ENCODE results near the gene ADGRG1.

ADGRG1 gene

DNA sequence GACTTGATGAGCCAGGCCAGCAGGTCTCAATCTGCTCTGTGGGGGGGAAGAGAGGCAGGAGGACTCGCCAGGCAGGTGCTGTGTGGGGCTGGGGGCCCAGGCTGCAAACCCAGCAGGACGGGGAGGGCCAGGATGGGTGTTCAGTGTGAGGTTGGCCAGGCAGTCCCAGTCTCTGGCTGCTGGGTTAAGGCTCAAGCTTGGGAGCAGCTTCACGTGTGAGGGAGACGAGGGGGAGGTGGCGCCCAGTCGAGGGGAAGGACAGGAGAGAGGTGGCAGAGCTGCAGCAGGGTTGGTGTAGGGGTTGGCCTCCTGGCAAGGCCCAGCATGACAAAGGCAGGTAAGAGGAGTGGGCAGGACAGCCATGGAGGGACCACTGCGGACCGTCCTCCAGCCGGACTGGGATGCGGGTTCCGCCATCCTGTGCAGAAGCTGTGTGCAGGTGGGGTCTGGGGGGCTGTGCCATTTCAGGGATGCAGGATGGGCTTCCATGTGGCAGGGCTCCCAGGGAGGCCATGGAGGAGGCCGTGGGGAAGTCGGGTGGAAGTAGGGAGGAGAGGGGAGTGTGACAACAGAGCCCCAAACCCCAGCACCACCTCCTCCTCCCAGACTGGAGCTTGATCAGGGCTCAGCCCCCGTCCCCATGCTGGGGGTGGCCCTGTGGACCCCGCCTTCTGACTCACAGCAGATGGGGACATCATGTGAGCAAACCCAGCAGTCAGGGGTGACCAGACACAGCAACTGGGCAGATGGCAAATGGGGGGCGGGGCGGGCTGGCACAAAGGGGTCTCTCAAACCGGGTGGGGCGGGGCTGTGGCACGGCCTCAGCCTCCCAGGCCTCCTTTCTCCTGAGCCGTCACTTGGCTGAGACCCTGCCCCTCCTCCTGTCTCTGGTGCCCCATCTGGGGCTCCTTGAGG lies 2.8 kb downstream of the ADGRG1 start:
- TF ChIP-seq, protein P1, sequence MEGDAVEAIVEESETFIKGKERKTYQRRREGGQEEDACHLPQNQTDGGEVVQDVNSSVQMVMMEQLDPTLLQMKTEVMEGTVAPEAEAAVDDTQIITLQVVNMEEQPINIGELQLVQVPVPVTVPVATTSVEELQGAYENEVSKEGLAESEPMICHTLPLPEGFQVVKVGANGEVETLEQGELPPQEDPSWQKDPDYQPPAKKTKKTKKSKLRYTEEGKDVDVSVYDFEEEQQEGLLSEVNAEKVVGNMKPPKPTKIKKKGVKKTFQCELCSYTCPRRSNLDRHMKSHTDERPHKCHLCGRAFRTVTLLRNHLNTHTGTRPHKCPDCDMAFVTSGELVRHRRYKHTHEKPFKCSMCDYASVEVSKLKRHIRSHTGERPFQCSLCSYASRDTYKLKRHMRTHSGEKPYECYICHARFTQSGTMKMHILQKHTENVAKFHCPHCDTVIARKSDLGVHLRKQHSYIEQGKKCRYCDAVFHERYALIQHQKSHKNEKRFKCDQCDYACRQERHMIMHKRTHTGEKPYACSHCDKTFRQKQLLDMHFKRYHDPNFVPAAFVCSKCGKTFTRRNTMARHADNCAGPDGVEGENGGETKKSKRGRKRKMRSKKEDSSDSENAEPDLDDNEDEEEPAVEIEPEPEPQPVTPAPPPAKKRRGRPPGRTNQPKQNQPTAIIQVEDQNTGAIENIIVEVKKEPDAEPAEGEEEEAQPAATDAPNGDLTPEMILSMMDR (conservative IDR thresholded peaks at IDR 0.05), result no peak
- no peak for TF ChIP-seq ZFX (IDR thresholded peaks at IDR 0.05)
- H3K27ac ChIP-seq, result no peak overlapping the region

DNA sequence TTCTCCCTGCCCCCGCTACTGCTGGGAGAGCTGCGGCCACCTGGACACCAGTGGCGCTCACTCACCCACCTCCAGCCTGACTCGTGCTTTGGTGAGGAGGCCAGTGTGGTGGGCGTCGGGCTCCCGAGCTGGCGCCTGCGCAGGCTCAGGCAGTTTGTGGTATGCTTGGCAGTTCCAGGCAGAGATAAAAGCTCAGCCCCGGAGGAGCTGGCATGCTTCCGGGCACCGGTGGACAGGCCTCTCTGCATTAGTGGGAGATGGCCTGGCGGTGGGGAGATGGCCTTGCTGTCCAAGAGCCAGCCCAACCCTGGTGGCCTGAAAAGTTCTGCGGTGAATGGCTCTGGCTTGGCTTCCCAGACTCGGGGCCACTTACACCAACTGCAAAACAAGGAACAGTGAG lies 4.1 kb downstream of the ADGRG1 start:
- H3K27ac ChIP-seq, result no peak overlapping the region
- TF ChIP-seq ZFX (IDR thresholded peaks at IDR 0.05), result no peak
- TF ChIP-seq, protein P1 (conservative IDR thresholded peaks at IDR 0.05), result no peak

- TF ChIP-seq, protein P1 (conservative IDR thresholded peaks at IDR 0.05), result no peak
- no peak for TF ChIP-seq ZFX (IDR thresholded peaks at IDR 0.05)
- no peak overlapping the region for H3K27ac ChIP-seq
These were observed 5.1 kb downstream of the ADGRG1 start for GRCh38 chr16:57633383-57634064.

- no peak for TF ChIP-seq ZFX (IDR thresholded peaks at IDR 0.05)
- TF ChIP-seq, protein P1 (conservative IDR thresholded peaks at IDR 0.05), result no peak
- no peak overlapping the region for H3K27ac ChIP-seq
These were observed 5.7 kb downstream of the ADGRG1 start for GRCh38 chr16:57634171-57634570.

- peak overlapping the region; percentile 59 for H3K27ac ChIP-seq
- TF ChIP-seq ZFX (IDR thresholded peaks at IDR 0.05), result no peak
- TF ChIP-seq, protein P1 (conservative IDR thresholded peaks at IDR 0.05), result no peak
These were observed 7.1 kb downstream of the ADGRG1 start for GRCh38 chr16:57635266-57636097.

DNA sequence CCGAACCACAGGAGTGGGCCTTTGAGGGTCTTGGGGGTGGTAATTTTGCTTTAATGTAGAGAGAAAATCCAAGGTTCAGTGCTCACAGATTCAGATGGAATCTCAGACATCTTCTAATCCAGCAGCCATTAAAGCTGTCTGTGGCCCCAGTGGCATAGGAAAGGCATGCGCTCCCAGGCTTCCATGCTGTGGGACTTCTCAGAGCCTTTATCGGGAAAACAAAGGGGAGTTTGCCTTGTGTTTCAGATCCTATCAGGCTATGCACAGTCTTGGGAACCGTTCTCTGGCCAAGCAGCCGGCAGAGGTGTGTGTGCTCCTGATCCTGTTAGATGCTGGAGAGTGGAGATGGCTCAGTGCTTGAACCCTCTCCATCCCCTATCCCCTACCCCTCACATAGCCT lies 7.8 kb downstream of the ADGRG1 start:
- TF ChIP-seq ZFX (IDR thresholded peaks at IDR 0.05), result no peak
- TF ChIP-seq, protein P1 (conservative IDR thresholded peaks at IDR 0.05), result no peak
- peak overlapping the region; percentile 59 for H3K27ac ChIP-seq
